HEK293 (cell line): ENCODE measurements around the gene CSF1.

Experiments used
- KLF9 ChIP-seq: fragments of 450-650 bp; formaldehyde crosslinking; IDR thresholded peaks from 2 replicates; pipeline ENCODE4 v1.5.1; 2016; ENCODE audit warnings: missing biosample characterization, missing genetic modification characterization, low read depth
- ZFP41 ChIP-seq: fragments of 450-650 bp; formaldehyde crosslinking; IDR thresholded peaks from 2 replicates; pipeline ENCODE4 v1.5.1; 2016; ENCODE audit warnings: missing biosample characterization, missing genetic modification characterization, borderline replicate concordance
- ZNF10 ChIP-seq: fragments of 450-650 bp; formaldehyde crosslinking; IDR thresholded peaks from 2 replicates; pipeline ENCODE4 v1.5.1; 2017; ENCODE audit warnings: missing biosample characterization, missing genetic modification characterization
- ZNF114 ChIP-seq: fragments of 450-650 bp; formaldehyde crosslinking; IDR thresholded peaks from 2 replicates; pipeline ENCODE4 v1.5.0; 2017; ENCODE audit warnings: missing biosample characterization, missing genetic modification characterization
- ZNF239 ChIP-seq: fragments of 450-650 bp; formaldehyde crosslinking; IDR thresholded peaks from 2 replicates; pipeline ENCODE4 v1.5.1; 2016; ENCODE audit warnings: missing biosample characterization, missing genetic modification characterization
- ZNF510 ChIP-seq: fragments of 450-650 bp; formaldehyde crosslinking; IDR thresholded peaks from 2 replicates; pipeline ENCODE4 v1.5.1; 2018; ENCODE audit warnings: mild to moderate bottlenecking, missing genetic modification characterization, missing biosample characterization; ENCODE audit not compliant: insufficient replicate concordance
- ZNF600 ChIP-seq: fragments of 450-650 bp; formaldehyde crosslinking; IDR thresholded peaks from 2 replicates; pipeline ENCODE4 v1.5.1; 2016; ENCODE audit warnings: missing biosample characterization, missing genetic modification characterization
- ZNF768 ChIP-seq: fragments of 450-650 bp; formaldehyde crosslinking; IDR thresholded peaks from 2 replicates; pipeline ENCODE4 v1.5.1; 2018; ENCODE audit warnings: missing biosample characterization, mild to moderate bottlenecking, missing genetic modification characterization
- TF ChIP-seq, protein P1 (sequence below): fragments of 450-650 bp; formaldehyde crosslinking; IDR thresholded peaks from 2 replicates; pipeline ENCODE4 v1.5.1; 2016; ENCODE audit warnings: missing biosample characterization, missing genetic modification characterization
- TF ChIP-seq, protein P2 (sequence below): fragments of 450-650 bp; formaldehyde crosslinking; IDR thresholded peaks from 2 replicates; pipeline ENCODE4 v1.5.1; 2016; ENCODE audit warnings: missing biosample characterization, missing genetic modification characterization
- TF ChIP-seq, protein P3 (sequence below): fragments of 450-650 bp; formaldehyde crosslinking; IDR thresholded peaks from 2 replicates; pipeline ENCODE4 v1.5.1; 2017; ENCODE audit warnings: missing biosample characterization, missing genetic modification characterization
- TF ChIP-seq, protein P4 (sequence below): fragments of 450-650 bp; formaldehyde crosslinking; conservative IDR thresholded peaks from 2 replicates; pipeline ENCODE4 v1.5.1; 2016; ENCODE audit warnings: low read depth, missing biosample characterization, missing genetic modification characterization
- TF ChIP-seq, protein P5 (sequence below): fragments of 450-650 bp; formaldehyde crosslinking; IDR thresholded peaks from 2 replicates; pipeline ENCODE4 v1.5.1; 2016; ENCODE audit warnings: missing biosample characterization, missing genetic modification characterization

DNA sequence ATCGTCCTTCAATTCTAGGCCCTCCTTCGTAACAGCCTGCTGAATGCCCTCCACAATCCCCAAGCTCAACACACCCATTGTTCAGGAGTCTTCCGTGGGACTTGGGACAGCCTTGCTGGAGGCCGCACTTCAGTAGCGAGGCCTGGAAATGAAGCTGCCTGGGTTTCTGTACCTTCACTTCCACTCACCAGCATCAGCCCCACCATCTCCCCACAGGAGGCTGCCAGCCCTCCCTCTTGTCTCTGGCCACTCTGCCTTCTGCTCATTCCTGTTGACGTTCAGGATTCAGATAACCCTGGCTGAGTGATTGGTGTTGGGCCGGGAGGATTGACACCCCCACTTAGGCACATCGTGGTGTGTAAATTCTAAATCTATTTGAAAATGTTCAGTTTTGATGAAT, 23.4 kb upstream of the CSF1 start:
- TF ChIP-seq, protein P1, sequence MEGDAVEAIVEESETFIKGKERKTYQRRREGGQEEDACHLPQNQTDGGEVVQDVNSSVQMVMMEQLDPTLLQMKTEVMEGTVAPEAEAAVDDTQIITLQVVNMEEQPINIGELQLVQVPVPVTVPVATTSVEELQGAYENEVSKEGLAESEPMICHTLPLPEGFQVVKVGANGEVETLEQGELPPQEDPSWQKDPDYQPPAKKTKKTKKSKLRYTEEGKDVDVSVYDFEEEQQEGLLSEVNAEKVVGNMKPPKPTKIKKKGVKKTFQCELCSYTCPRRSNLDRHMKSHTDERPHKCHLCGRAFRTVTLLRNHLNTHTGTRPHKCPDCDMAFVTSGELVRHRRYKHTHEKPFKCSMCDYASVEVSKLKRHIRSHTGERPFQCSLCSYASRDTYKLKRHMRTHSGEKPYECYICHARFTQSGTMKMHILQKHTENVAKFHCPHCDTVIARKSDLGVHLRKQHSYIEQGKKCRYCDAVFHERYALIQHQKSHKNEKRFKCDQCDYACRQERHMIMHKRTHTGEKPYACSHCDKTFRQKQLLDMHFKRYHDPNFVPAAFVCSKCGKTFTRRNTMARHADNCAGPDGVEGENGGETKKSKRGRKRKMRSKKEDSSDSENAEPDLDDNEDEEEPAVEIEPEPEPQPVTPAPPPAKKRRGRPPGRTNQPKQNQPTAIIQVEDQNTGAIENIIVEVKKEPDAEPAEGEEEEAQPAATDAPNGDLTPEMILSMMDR (tag by site-specific recombination): no peak
- TF ChIP-seq, protein P2, sequence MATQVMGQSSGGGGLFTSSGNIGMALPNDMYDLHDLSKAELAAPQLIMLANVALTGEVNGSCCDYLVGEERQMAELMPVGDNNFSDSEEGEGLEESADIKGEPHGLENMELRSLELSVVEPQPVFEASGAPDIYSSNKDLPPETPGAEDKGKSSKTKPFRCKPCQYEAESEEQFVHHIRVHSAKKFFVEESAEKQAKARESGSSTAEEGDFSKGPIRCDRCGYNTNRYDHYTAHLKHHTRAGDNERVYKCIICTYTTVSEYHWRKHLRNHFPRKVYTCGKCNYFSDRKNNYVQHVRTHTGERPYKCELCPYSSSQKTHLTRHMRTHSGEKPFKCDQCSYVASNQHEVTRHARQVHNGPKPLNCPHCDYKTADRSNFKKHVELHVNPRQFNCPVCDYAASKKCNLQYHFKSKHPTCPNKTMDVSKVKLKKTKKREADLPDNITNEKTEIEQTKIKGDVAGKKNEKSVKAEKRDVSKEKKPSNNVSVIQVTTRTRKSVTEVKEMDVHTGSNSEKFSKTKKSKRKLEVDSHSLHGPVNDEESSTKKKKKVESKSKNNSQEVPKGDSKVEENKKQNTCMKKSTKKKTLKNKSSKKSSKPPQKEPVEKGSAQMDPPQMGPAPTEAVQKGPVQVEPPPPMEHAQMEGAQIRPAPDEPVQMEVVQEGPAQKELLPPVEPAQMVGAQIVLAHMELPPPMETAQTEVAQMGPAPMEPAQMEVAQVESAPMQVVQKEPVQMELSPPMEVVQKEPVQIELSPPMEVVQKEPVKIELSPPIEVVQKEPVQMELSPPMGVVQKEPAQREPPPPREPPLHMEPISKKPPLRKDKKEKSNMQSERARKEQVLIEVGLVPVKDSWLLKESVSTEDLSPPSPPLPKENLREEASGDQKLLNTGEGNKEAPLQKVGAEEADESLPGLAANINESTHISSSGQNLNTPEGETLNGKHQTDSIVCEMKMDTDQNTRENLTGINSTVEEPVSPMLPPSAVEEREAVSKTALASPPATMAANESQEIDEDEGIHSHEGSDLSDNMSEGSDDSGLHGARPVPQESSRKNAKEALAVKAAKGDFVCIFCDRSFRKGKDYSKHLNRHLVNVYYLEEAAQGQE (tag by site-specific recombination): no peak
- TF ChIP-seq, protein P3, sequence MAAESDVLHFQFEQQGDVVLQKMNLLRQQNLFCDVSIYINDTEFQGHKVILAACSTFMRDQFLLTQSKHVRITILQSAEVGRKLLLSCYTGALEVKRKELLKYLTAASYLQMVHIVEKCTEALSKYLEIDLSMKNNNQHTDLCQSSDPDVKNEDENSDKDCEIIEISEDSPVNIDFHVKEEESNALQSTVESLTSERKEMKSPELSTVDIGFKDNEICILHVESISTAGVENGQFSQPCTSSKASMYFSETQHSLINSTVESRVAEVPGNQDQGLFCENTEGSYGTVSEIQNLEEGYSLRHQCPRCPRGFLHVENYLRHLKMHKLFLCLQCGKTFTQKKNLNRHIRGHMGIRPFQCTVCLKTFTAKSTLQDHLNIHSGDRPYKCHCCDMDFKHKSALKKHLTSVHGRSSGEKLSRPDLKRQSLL: no peak
- TF ChIP-seq ZFP41 (tag by site-specific recombination) (no peak), ZNF510 (tag by site-specific recombination) (no peak), ZNF10 (tag by site-specific recombination) (no peak), ZNF114 (tag by site-specific recombination) (no peak), KLF9 (tag by site-specific recombination) (no peak), ZNF768 (tag by site-specific recombination) (no peak), ZNF239 (no peak), ZNF600 (no peak)
- TF ChIP-seq, protein P4, sequence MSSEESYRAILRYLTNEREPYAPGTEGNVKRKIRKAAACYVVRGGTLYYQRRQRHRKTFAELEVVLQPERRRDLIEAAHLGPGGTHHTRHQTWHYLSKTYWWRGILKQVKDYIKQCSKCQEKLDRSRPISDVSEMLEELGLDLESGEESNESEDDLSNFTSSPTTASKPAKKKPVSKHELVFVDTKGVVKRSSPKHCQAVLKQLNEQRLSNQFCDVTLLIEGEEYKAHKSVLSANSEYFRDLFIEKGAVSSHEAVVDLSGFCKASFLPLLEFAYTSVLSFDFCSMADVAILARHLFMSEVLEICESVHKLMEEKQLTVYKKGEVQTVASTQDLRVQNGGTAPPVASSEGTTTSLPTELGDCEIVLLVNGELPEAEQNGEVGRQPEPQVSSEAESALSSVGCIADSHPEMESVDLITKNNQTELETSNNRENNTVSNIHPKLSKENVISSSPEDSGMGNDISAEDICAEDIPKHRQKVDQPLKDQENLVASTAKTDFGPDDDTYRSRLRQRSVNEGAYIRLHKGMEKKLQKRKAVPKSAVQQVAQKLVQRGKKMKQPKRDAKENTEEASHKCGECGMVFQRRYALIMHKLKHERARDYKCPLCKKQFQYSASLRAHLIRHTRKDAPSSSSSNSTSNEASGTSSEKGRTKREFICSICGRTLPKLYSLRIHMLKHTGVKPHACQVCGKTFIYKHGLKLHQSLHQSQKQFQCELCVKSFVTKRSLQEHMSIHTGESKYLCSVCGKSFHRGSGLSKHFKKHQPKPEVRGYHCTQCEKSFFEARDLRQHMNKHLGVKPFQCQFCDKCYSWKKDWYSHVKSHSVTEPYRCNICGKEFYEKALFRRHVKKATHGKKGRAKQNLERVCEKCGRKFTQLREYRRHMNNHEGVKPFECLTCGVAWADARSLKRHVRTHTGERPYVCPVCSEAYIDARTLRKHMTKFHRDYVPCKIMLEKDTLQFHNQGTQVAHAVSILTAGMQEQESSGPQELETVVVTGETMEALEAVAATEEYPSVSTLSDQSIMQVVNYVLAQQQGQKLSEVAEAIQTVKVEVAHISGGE (tag by site-specific recombination): no peak
- TF ChIP-seq, protein P5, sequence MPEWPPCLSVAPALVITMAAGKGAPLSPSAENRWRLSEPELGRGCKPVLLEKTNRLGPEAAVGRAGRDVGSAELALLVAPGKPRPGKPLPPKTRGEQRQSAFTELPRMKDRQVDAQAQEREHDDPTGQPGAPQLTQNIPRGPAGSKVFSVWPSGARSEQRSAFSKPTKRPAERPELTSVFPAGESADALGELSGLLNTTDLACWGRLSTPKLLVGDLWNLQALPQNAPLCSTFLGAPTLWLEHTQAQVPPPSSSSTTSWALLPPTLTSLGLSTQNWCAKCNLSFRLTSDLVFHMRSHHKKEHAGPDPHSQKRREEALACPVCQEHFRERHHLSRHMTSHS (tag by site-specific recombination): no peak
